Heart left ventricle (tissue), 16 donors: ENCODE results near the gene PRDM4. TPM values are rescaled to one million over a fixed set of nuclear protein-coding genes. Genes with fewer than 3 reads are reported as not detected.
"Not testable (repeated sequence)": the region's sequence is repeated elsewhere in the genome, so short reads cannot be mapped to it uniquely, and the experiment has no call there.

Experiments used
- ATAC-seq, 4 donors: fragments of 200-7000 bp; cut with Tn5 transposase; one replicate each; pipeline ENCODE4 v1.9.1; 2020 to 2022; ENCODE audit warnings: moderate library complexity in 4 of 4, mild to moderate bottlenecking in 3 of 4, moderate number of reproducible peaks in 1 of 4
- DNase-seq, 5 donors: peaks; one replicate each; pipeline ENCODE4 v3.0.0-alpha.2; 2020
- H3K27ac ChIP-seq, 12 donors: fragments of 200-600 bp; sonication (generic) in 4 of 12; one replicate each; pipeline versions ENCODE4 v1.5.0 to v1.8.0; 2016 to 2022; ENCODE audit warnings: mild to moderate bottlenecking in 2 of 12
- H3K27me3 ChIP-seq, 9 donors: fragments of 200-600 bp; sonication (generic) in 2 of 9; one replicate each; pipeline versions ENCODE4 v1.5.1 to v1.8.0; 2016 to 2022; ENCODE audit warnings: mild to moderate bottlenecking in 3 of 9
- H3K36me3 ChIP-seq, 9 donors: fragments of 200-600 bp; sonication (generic) in 2 of 9; one replicate each; pipeline versions ENCODE4 v1.5.0 to v1.8.0; 2018 to 2022; ENCODE audit warnings: mild to moderate bottlenecking in 2 of 9
- H3K4me1 ChIP-seq, 12 donors: fragments of 200-600 bp; sonication (generic) in 4 of 12; one replicate each; pipeline versions ENCODE4 v1.5.0 to v1.8.0; 2016 to 2022; ENCODE audit warnings: mild to moderate bottlenecking in 3 of 12
- H3K4me3 ChIP-seq, 12 donors: fragments of 200-600 bp; sonication (generic) in 4 of 12; one replicate each; pipeline versions ENCODE4 v1.5.0 to v1.8.0; 2017 to 2022; ENCODE audit warnings: mild to moderate bottlenecking in 9 of 12, moderate library complexity in 4 of 12
- H3K9me3 ChIP-seq, 12 donors: fragments of 200-600 bp; sonication (generic) in 4 of 12; one replicate each; pipeline versions ENCODE4 v1.5.0 to v1.8.0; 2016 to 2022; ENCODE audit warnings: mild to moderate bottlenecking in 1 of 12
- CTCF ChIP-seq, 12 donors: fragments of 200-600 bp; sonication (generic) in 4 of 12; IDR thresholded peaks; one replicate each; pipeline versions ENCODE4 v1.5.0 to v1.8.0; 2018 to 2022; ENCODE audit warnings: antibody characterized with exemption in 12 of 12, mild to moderate bottlenecking in 5 of 12
- POLR2A ChIP-seq, 2 donors: fragments of 450-650 bp; IDR thresholded peaks; one replicate each; pipeline ENCODE4 v1.6.1; 2017; ENCODE audit warnings: antibody characterized with exemption in 2 of 2, mild to moderate bottlenecking in 2 of 2, moderate library complexity in 2 of 2
- WGBS, 4 donors: extraction: QIAGEN DNeasy Blood & Tissue Kit in 2 of 4; methylation state at CpG; one replicate each; pipeline versions ENCODE4 v1.1.5 to v1.1.7; 2013 to 2018; 5-methylcytosine and 5-hydroxymethylcytosine counted together
- intact Hi-C, 10 donors: fragments of 100-400 bp; cut with DNase I; formaldehyde crosslinking; loops; one replicate each; pipeline versions ENCODE4 v1.11.1 to v1.14.2; 2022
- polyA plus RNA-seq, 2 donors: library from polyadenylated mRNA; stranded (reverse); fragments of 200-250 nt; gene quantifications; one replicate each; pipeline ENCODE4 v1.2.3, GENCODE V29; 2013
- total RNA-seq, 9 donors: library from RNA; depleted of rRNA in 2 of 9; stranded (reverse); fragments of >200 nt in 2 of 9; fragmentation: NEBNext Ultra II Directional in 3 of 9; extraction: Animal tissue kit (Norgen Biotek cat#: 25700) in 3 of 9; gene quantifications; one replicate each; pipeline versions ENCODE4 v1.1.0 to v1.2.4, GENCODE V29; 2016 to 2023
- donor health status: ischemic (EF 13 %, LVEDD 7.1; RV severe dilation, severe dysfunction).
- donor health status: healthy with polysubstance abuse.
- donor health status: DM: no; HTN: yes; CAD: no.
- donor health status: DM: no; HTN: no; CAD: no.
- donor health status: ischemic (EF 25% LVEDD 6.9; RV normal size, moderate dysfunction).
- donor health status: ischemic (EF 25% LVEDD 5.7; RV mildly dilated, moderate dysfunction).
- donor health status: healthy.
- donor health status: DM: yes; HTN: yes; CAD: no.
- donor health status: ischemic (EF 35%, LVEDD 5.7; RV mildly dilated, moderate dysfunction).
- donor health status: nonischemic (EF 11% LVEDD 7.7; RV severe dilation, severe dysfunction).
- donor health status: DM: yes; HTN: yes; CAD: no.
- donor health status: PGD.
- donor health status: ischemic (EF 29% LVEDD 5.4; RV normal size, mild dysfunction).
- donor health status: nonischemic (EF 23%, LVEDD 6.1; RV moderate dilation, normal function).

Gene PRDM4
- total and polyA plus RNA-seq, 11 donors, result 5.3 to 24.6 (median 15.0) TPM

- 85 to 91% (median 89%) methylated on average over 5 of the region's 5 CpGs for WGBS, 4 donors
- Histone ChIP-seq H3K27ac (no peak overlapping the region), H3K4me3 (no peak overlapping the region), H3K27me3 (no peaks in the 10 kb centered on the region), H3K9me3 (no peaks in the 10 kb centered on the region), H3K36me3 (peaks cover 5 to 75% (median 68%) of the 10 kb centered on the region in 9 donors), H3K4me1 (no peaks in the 10 kb centered on the region)
- DNase-seq (no peak), ATAC-seq (no peak)
- TF ChIP-seq CTCF (IDR thresholded peaks at IDR 0.05) (no peak), POLR2A (IDR thresholded peaks at IDR 0.05) (no peak)
- intact Hi-C loops, result no loop called here
Observed at GRCh38 chr12:107734139-107734538, 26.8 kb downstream of the PRDM4 start.

- TF ChIP-seq CTCF (IDR thresholded peaks at IDR 0.05) (no peak), POLR2A (IDR thresholded peaks at IDR 0.05) (no peak)
- 64 to 91% (median 87%) methylated on average over 3 of the region's 3 CpGs for WGBS, 4 donors
- peaks cover 5 to 57% (median 51%) of the 10 kb centered on the region in 9 donors for H3K36me3 ChIP-seq
Observed at GRCh38 chr12:107732365-107732764, 28.6 kb downstream of the PRDM4 start.

GRCh38 chr12:107731366-107731765 lies 29.6 kb downstream of the PRDM4 start:
- H3K27ac ChIP-seq, result no peak overlapping the region
- ATAC-seq, result no peak
- no peaks in the 10 kb centered on the region for H3K9me3 ChIP-seq
- H3K4me1 ChIP-seq, result no peaks in the 10 kb centered on the region
- WGBS, 4 donors, result 87 to 94% (median 89%) methylated on average over 4 of the region's 4 CpGs
- no peak overlapping the region for H3K4me3 ChIP-seq
- peaks cover 5 to 47% (median 41%) of the 10 kb centered on the region in 9 donors for H3K36me3 ChIP-seq
- no peaks in the 10 kb centered on the region for H3K27me3 ChIP-seq
- intact Hi-C loops, result no loop called here
- TF ChIP-seq POLR2A (IDR thresholded peaks at IDR 0.05) (no peak), CTCF (IDR thresholded peaks at IDR 0.05) (no peak)
- no peak for DNase-seq

More at GRCh38 chr12:107732365-107732764, 28.6 kb downstream of the PRDM4 start:
- intact Hi-C loops, result no loop called here
- no peaks in the 10 kb centered on the region for H3K27me3 ChIP-seq
- H3K9me3 ChIP-seq, result no peaks in the 10 kb centered on the region
- ATAC-seq, result no peak
- no peak overlapping the region for H3K4me3 ChIP-seq
- no peaks in the 10 kb centered on the region for H3K4me1 ChIP-seq
- no peak overlapping the region for H3K27ac ChIP-seq
- DNase-seq, result no peak

- ATAC-seq (no peak), DNase-seq (no peak)
- Histone ChIP-seq H3K27ac (no peak overlapping the region), H3K36me3 (peaks cover 4 to 41% (median 35%) of the 10 kb centered on the region in 9 donors), H3K4me1 (no peaks in the 10 kb centered on the region), H3K27me3 (no peaks in the 10 kb centered on the region), H3K4me3 (no peak overlapping the region), H3K9me3 (no peaks in the 10 kb centered on the region)
- intact Hi-C loops, result no loop called here
- TF ChIP-seq POLR2A (IDR thresholded peaks at IDR 0.05) (no peak), CTCF (IDR thresholded peaks at IDR 0.05) (no peak)
- WGBS, 4 donors, result 76 to 86% (median 83%) methylated on average over 4 of the region's 4 CpGs
Observed at GRCh38 chr12:107730618-107731341, 30.2 kb downstream of the PRDM4 start.

- H3K36me3 ChIP-seq, result peaks cover 0 to 11% (median 5%) of the 10 kb centered on the region in 9 donors
- H3K4me3 ChIP-seq, H3K9me3 ChIP-seq, H3K4me1 ChIP-seq, DNase-seq, intact Hi-C loops, ATAC-seq, H3K27me3 ChIP-seq, H3K27ac ChIP-seq: not testable (repeated sequence)
- WGBS, 4 donors, result no CpG with 5 or more reads among the region's 1 CpG
Observed at GRCh38 chr12:107727742-107728141, 33.2 kb downstream of the PRDM4 start.

- intact Hi-C loops, result not testable (repeated sequence)
- 55 to 75% (median 67%) methylated on average over 1 of the region's 1 CpG for WGBS, 4 donors
Observed at GRCh38 chr12:107727327-107727726, 33.6 kb downstream of the PRDM4 start.

More at GRCh38 chr12:107727327-107727726, 33.6 kb downstream of the PRDM4 start:
- not testable (repeated sequence) for ATAC-seq, H3K27ac ChIP-seq, DNase-seq, H3K36me3 ChIP-seq, H3K27me3 ChIP-seq, H3K4me3 ChIP-seq, H3K4me1 ChIP-seq, H3K9me3 ChIP-seq
